ENCODE results near the gene CCDC69. TPM values are rescaled to one million over a fixed set of nuclear protein-coding genes. Genes with fewer than 3 reads are reported as not detected.
"Not testable (repeated sequence)": the region's sequence is repeated elsewhere in the genome, so short reads cannot be mapped to it uniquely, and the experiment has no call there.

Gene CCDC69
- total RNA-seq, 4 donors from 2014 or later: 118 to 287 (median 228) TPM

GRCh38 chr5:151178777-151179488 is 45.0 kb downstream of the CCDC69 start:
- ATAC-seq (ENCODE audit: low FRiP score) (no peak), DNase-seq (ENCODE audit: low spot score) (no peak)
- TF ChIP-seq CTCF (IDR thresholded peaks at IDR 0.05): no peak

- ATAC-seq (ENCODE audit: low FRiP score) (no peak), DNase-seq (ENCODE audit: low spot score) (no peak)
- TF ChIP-seq CTCF (IDR thresholded peaks at IDR 0.05): no peak
Measured at GRCh38 chr5:151178372-151178771, 45.5 kb downstream of the CCDC69 start.

GRCh38 chr5:151176268-151176667 is 47.6 kb downstream of the CCDC69 start:
- not testable (repeated sequence) for DNase-seq (ENCODE audit: low spot score); ATAC-seq (ENCODE audit: low FRiP score)

- peak; percentile 56 for ATAC-seq (ENCODE audit: low FRiP score)
- TF ChIP-seq CTCF (IDR thresholded peaks at IDR 0.05): no peak
- no peak for DNase-seq (ENCODE audit: low spot score)
Measured at GRCh38 chr5:151174612-151175101, 49.2 kb downstream of the CCDC69 start.

- ATAC-seq (ENCODE audit: low FRiP score) (no peak), DNase-seq (ENCODE audit: low spot score) (no peak)
- TF ChIP-seq CTCF (IDR thresholded peaks at IDR 0.05): no peak
Measured at GRCh38 chr5:151173711-151174611, 49.9 kb downstream of the CCDC69 start.

- no peak for ATAC-seq (ENCODE audit: low FRiP score)
- no peak for TF ChIP-seq CTCF (IDR thresholded peaks at IDR 0.05)
- DNase-seq (ENCODE audit: low spot score): no peak
Measured at GRCh38 chr5:151171529-151171928, 52.4 kb downstream of the CCDC69 start.

- no peak for DNase-seq (ENCODE audit: low spot score)
- no peak for ATAC-seq (ENCODE audit: low FRiP score)
- no peak for TF ChIP-seq CTCF (IDR thresholded peaks at IDR 0.05)
Measured at GRCh38 chr5:151168602-151169344, 55.1 kb downstream of the CCDC69 start.
